H1 (cell line): ENCODE measurements around the gene PLCB1. TPM values are rescaled to one million over a fixed set of nuclear protein-coding genes. Genes with fewer than 3 reads are reported as not detected.

ENCODE experiments used
- CTCF ChIA-PET: fragments of 300-600 bp; sonication (Branson Sonifier 250); formaldehyde crosslinking; loops from one replicate; lab custom pipeline; 2021; ENCODE audit not compliant: partially characterized antibody; lab: Charles Lee
- POLR2A ChIA-PET: fragments of 300-600 bp; sonication (Branson Sonifier 250); formaldehyde crosslinking; loops from one replicate; lab custom pipeline; 2021; ENCODE audit warnings: inconsistent platforms; ENCODE audit not compliant: partially characterized antibody; lab: Charles Lee
- DNase-seq, 2 experiments: peaks; one replicate each; pipeline versions ENCODE4 v3.0.0 to v3.0.0-alpha.2; 2010 to 2022; ENCODE audit warnings: low spot score in 2 of 2, low read depth in 1 of 2, mixed read lengths in 1 of 2
- FAIRE-seq: peaks from 2 replicates; lab custom pipeline; 2011; peaks lifted over from hg19 to GRCh38; lab: Jason Lieb, UNC
- H2AFZ ChIP-seq: 2 replicates; pipeline ENCODE4 v1.8.1; 2012; ENCODE audit warnings: low read length, inconsistent platforms
- H2AK5ac ChIP-seq: 2 replicates; pipeline ENCODE4 v1.6.1; 2013; ENCODE audit warnings: low read depth, low read length
- H2BK120ac ChIP-seq: replicated peaks from 2 replicates; pipeline ENCODE3; 2013; ENCODE audit warnings: low read depth, low read length, inconsistent platforms
- H2BK12ac ChIP-seq: 2 replicates; pipeline ENCODE4 v1.6.1; 2013; ENCODE audit warnings: low read depth, low read length
- H2BK15ac ChIP-seq: 2 replicates; pipeline ENCODE4 v1.6.1; 2013; ENCODE audit warnings: low read length
- H2BK20ac ChIP-seq: 2 replicates; pipeline ENCODE4 v1.6.1; 2013; ENCODE audit warnings: low read length
- H2BK5ac ChIP-seq: 2 replicates; pipeline ENCODE4 v1.6.1; 2013; ENCODE audit warnings: low read depth, low read length
- H3K14ac ChIP-seq: 2 replicates; pipeline ENCODE4 v1.6.1; 2013; ENCODE audit warnings: inconsistent platforms; ENCODE audit not compliant: insufficient read length
- H3K18ac ChIP-seq: 2 replicates; pipeline ENCODE4 v1.6.1; 2013; ENCODE audit warnings: low read length; ENCODE audit errors: extremely low read depth
- H3K23ac ChIP-seq: 2 replicates; pipeline ENCODE4 v1.6.1; 2013; ENCODE audit warnings: inconsistent platforms; ENCODE audit not compliant: insufficient read length
- H3K23me2 ChIP-seq: 2 replicates; pipeline ENCODE4 v1.6.1; 2013; ENCODE audit warnings: low read depth, low read length
- H3K27ac ChIP-seq: 2 replicates; pipeline ENCODE4 v1.6.1; 2011; ENCODE audit warnings: low read depth, low read length, inconsistent platforms
- H3K27me3 ChIP-seq, 4 experiments: replicated peaks in 1 of 4; 1 replicate in 1 of 4; 2 replicates in 3 of 4; pipeline versions ENCODE4 v1.6.1 to v1.8.1; 2011 to 2013; ENCODE audit warnings: low read length in 3 of 4, mild to moderate bottlenecking in 3 of 4, inconsistent platforms in 2 of 4, mixed read lengths in 2 of 4, moderate library complexity in 1 of 4; ENCODE audit not compliant: control insufficient read depth in 3 of 4, insufficient read depth in 3 of 4; ENCODE audit errors: extremely low read depth in 1 of 4
- H3K36me3 ChIP-seq, 4 experiments: 2 replicates each; pipeline versions ENCODE4 v1.6.1 to v1.8.1; 2011 to 2013; ENCODE audit warnings: mild to moderate bottlenecking in 4 of 4, low read length in 3 of 4, moderate library complexity in 2 of 4, control low read depth in 1 of 4, inconsistent platforms in 1 of 4; ENCODE audit not compliant: insufficient read depth in 4 of 4, control insufficient read depth in 2 of 4
- H3K4ac ChIP-seq: replicated peaks from 2 replicates; pipeline ENCODE3; 2013; ENCODE audit warnings: low read length, low read depth, mixed read lengths, inconsistent platforms; ENCODE audit not compliant: insufficient read length
- H3K4me1 ChIP-seq, 4 experiments: replicated peaks in 1 of 4; 1 replicate in 1 of 4; 2 replicates in 3 of 4; pipeline versions ENCODE4 v1.6.1 to v1.8.1; 2011 to 2013; ENCODE audit warnings: low read length in 3 of 4, inconsistent platforms in 2 of 4, mixed read lengths in 1 of 4; ENCODE audit not compliant: insufficient read depth in 4 of 4, control insufficient read depth in 3 of 4
- H3K4me2 ChIP-seq, 2 experiments: 2 replicates each; pipeline versions ENCODE4 v1.6.1 to v1.8.1; 2011 to 2013; ENCODE audit warnings: low read depth in 2 of 2, low read length in 2 of 2, control low read depth in 1 of 2, inconsistent platforms in 1 of 2, mild to moderate bottlenecking in 1 of 2; ENCODE audit not compliant: insufficient read depth in 1 of 2
- H3K4me3 ChIP-seq, 4 experiments: fragments of 200-600, 300-600 bp in 1 of 4; sonication (generic), shearing (Covaris generic), sonication (Bioruptor Twin) in 1 of 4; 2 replicates each; pipeline versions ENCODE4 v1.5.1 to v1.8.1; 2011 to 2016; ENCODE audit warnings: low read length in 4 of 4, low read depth in 3 of 4, control low read depth in 2 of 4, inconsistent platforms in 2 of 4, mild to moderate bottlenecking in 2 of 4, mixed read lengths in 1 of 4, moderate library complexity in 1 of 4; ENCODE audit not compliant: insufficient read depth in 2 of 4; ENCODE audit errors: extremely low read depth in 1 of 4
- H3K56ac ChIP-seq: replicated peaks from 2 replicates; pipeline ENCODE3; 2013; ENCODE audit warnings: low read depth, mild to moderate bottlenecking, mixed read lengths, low read length, inconsistent platforms; ENCODE audit not compliant: insufficient read length
- H3K79me1 ChIP-seq: 2 replicates; pipeline ENCODE4 v1.6.1; 2013; ENCODE audit warnings: low read depth, low read length, control low read depth
- H3K79me2 ChIP-seq, 2 experiments: 2 replicates each; pipeline versions ENCODE4 v1.6.1 to v1.8.1; 2012 to 2013; ENCODE audit warnings: low read length in 2 of 2, mild to moderate bottlenecking in 2 of 2, inconsistent platforms in 1 of 2; ENCODE audit not compliant: insufficient read depth in 2 of 2, control insufficient read depth in 1 of 2
- H3K9ac ChIP-seq, 4 experiments: replicated peaks in 1 of 4; 1 replicate in 1 of 4; 2 replicates in 3 of 4; pipeline versions ENCODE4 v1.6.1 to v1.8.1; 2011 to 2013; ENCODE audit warnings: low read depth in 3 of 4, low read length in 3 of 4, control low read depth in 2 of 4, mild to moderate bottlenecking in 2 of 4, moderate library complexity in 2 of 4, inconsistent platforms in 1 of 4; ENCODE audit errors: extremely low read depth in 1 of 4
- H3K9me3 ChIP-seq, 2 experiments: 2 replicates each; pipeline versions ENCODE4 v1.6.1 to v1.8.1; 2012 to 2013; ENCODE audit warnings: mild to moderate bottlenecking in 2 of 2, moderate library complexity in 2 of 2, control low read depth in 1 of 2, inconsistent platforms in 1 of 2, low read depth in 1 of 2, low read length in 1 of 2, mixed read lengths in 1 of 2; ENCODE audit not compliant: insufficient read depth in 2 of 2
- H4K20me1 ChIP-seq, 2 experiments: replicated peaks in 1 of 2; 2 replicates each; pipeline versions ENCODE3 to v1.8.1; 2011 to 2013; ENCODE audit warnings: inconsistent platforms in 2 of 2, low read length in 2 of 2, mild to moderate bottlenecking in 1 of 2; ENCODE audit not compliant: insufficient read depth in 2 of 2, control insufficient read depth in 1 of 2
- H4K5ac ChIP-seq: 2 replicates; pipeline ENCODE4 v1.6.1; 2013; ENCODE audit warnings: low read length, low read depth, mixed read lengths, inconsistent platforms; ENCODE audit not compliant: insufficient read length
- H4K8ac ChIP-seq: 2 replicates; pipeline ENCODE4 v1.8.0; 2013; ENCODE audit warnings: mild to moderate bottlenecking, moderate library complexity, low read length, inconsistent platforms; ENCODE audit not compliant: insufficient read depth; ENCODE audit errors: extremely low read depth
- H4K91ac ChIP-seq: replicated peaks from 2 replicates; pipeline ENCODE3; 2013; ENCODE audit warnings: low read length, mixed read lengths, inconsistent platforms; ENCODE audit not compliant: insufficient read length
- BRCA1 ChIP-seq: IDR thresholded peaks from 2 replicates; pipeline ENCODE4 v1.6.1; 2012; ENCODE audit warnings: low read depth, low read length, improper control_type of control experiment
- CBX5 ChIP-seq: fragments of 300-800, 300-1000 bp; sonication (generic); IDR thresholded peaks from 2 replicates; pipeline ENCODE4 v1.7.1; 2016; ENCODE audit warnings: antibody characterized with exemption, low read length, low read depth
- CBX8 ChIP-seq: fragments of 300-800, 300-1000 bp; sonication (generic); IDR thresholded peaks from 2 replicates; pipeline ENCODE4 v1.7.1; 2016; ENCODE audit warnings: low read depth, low read length, borderline replicate concordance
- WGBS, 2 experiments: shearing (Covaris generic) in 1 of 2; methylation state at CpG; one replicate each; pipeline versions ENCODE4 v1.1.6 to v1.1.7; 2013 to 2015; ENCODE audit warnings: low lambda C conversion rate in 2 of 2, mixed read lengths in 2 of 2, inconsistent platforms in 1 of 2, low coverage in 1 of 2, missing lambda C conversion rate in 1 of 2; ENCODE audit not compliant: insufficient replicate concordance in 2 of 2, insufficient coverage in 1 of 2, insufficient read length in 1 of 2; ENCODE audit errors: extremely low coverage in 1 of 2, missing lambda C conversion rate in 1 of 2; 5-methylcytosine and 5-hydroxymethylcytosine counted together
- polyA plus RNA-seq, 7 experiments: library from polyadenylated mRNA; depleted of rRNA in 3 of 7; stranded (reverse) in 5 of 7; unstranded in 2 of 7; fragments of >200 nt in 5 of 7; fragments of 200-250 nt in 2 of 7; gene quantifications; 1 replicate in 5 of 7; 2 replicates in 1 of 7; 4 replicates in 1 of 7; pipeline versions ENCODE4 v1.2.1 to v1.2.3, GENCODE V29; 2011 to 2013; ENCODE audit warnings: missing spikeins in 2 of 7, mixed read lengths in 2 of 7
- total RNA-seq: library from RNA; stranded (reverse); fragmentation: NEBNext Ultra II Directional; extraction: Animal tissue kit (Norgen Biotek cat#: 25700); gene quantifications from 2 replicates; pipeline ENCODE4 v1.2.1, GENCODE V29; 2021

The PLCB1 gene
- total and polyA plus RNA-seq, 2 of the 8 experiments (the other 6 are each of a cell fraction or from before 2014, with no cell fraction given), result 2.6 to 9.1 TPM

- H3K18ac ChIP-seq, result no peak overlapping the region
- H2BK5ac ChIP-seq, result no peak overlapping the region
- no peak overlapping the region for H3K4me2 ChIP-seq
- no peak overlapping the region for H4K5ac ChIP-seq
- H2BK120ac ChIP-seq, result no peak overlapping the region
- DNase-seq (no peak), FAIRE-seq (no peak)
- POLR2A ChIA-PET, result no interaction called here
- no peak overlapping the region for H4K8ac ChIP-seq
- 92% methylated on average over 1 of the region's 1 CpG; no CpG with 5 or more reads in 1 of the 2 experiments for WGBS, 2 experiments
- no peak overlapping the region for H2BK20ac ChIP-seq
- no peaks in the 10 kb centered on the region for H3K4me1 ChIP-seq
- H4K20me1 ChIP-seq, result no peaks in the 10 kb centered on the region
- H3K14ac ChIP-seq, result no peak overlapping the region
- H3K79me1 ChIP-seq, result no peaks in the 10 kb centered on the region
- H2AFZ ChIP-seq, result no peak overlapping the region
- no peaks in the 10 kb centered on the region for H3K23me2 ChIP-seq
- H3K4ac ChIP-seq, result no peak overlapping the region
- CTCF ChIA-PET, result no interaction called here
- no peak overlapping the region for H2BK15ac ChIP-seq
- no peak overlapping the region for H3K9ac ChIP-seq
- no peak overlapping the region for H3K56ac ChIP-seq
- H3K27me3 ChIP-seq, result no peaks in the 10 kb centered on the region
- no peak overlapping the region for H3K27ac ChIP-seq
- no peaks in the 10 kb centered on the region for H3K9me3 ChIP-seq
- no peak overlapping the region for H2AK5ac ChIP-seq
- no peak overlapping the region for H4K91ac ChIP-seq
- no peaks in the 10 kb centered on the region for H3K79me2 ChIP-seq
- no peaks in the 10 kb centered on the region for H3K36me3 ChIP-seq
- H3K23ac ChIP-seq, result no peak overlapping the region
- H2BK12ac ChIP-seq, result no peak overlapping the region
- H3K4me3 ChIP-seq, result no peak overlapping the region
- TF ChIP-seq CBX8, result no peak
- TF ChIP-seq CBX5, result no peak
- TF ChIP-seq BRCA1, result no peak
Observed at GRCh38 chr20:8328189-8328588, 196.1 kb downstream of the PLCB1 start.
